H1 (cell line): ENCODE data around the gene SUCNR1. TPM values are rescaled to one million over a fixed set of nuclear protein-coding genes. Genes with fewer than 3 reads are reported as not detected.

Source experiments
- CTCF ChIA-PET: fragments of 300-600 bp; sonication (Branson Sonifier 250); formaldehyde crosslinking; loops from one replicate; lab custom pipeline; 2021; ENCODE audit not compliant: partially characterized antibody; lab: Charles Lee
- POLR2A ChIA-PET: fragments of 300-600 bp; sonication (Branson Sonifier 250); formaldehyde crosslinking; loops from one replicate; lab custom pipeline; 2021; ENCODE audit warnings: inconsistent platforms; ENCODE audit not compliant: partially characterized antibody; lab: Charles Lee
- DNase-seq, 2 experiments: peaks; one replicate each; pipeline versions ENCODE4 v3.0.0 to v3.0.0-alpha.2; 2010 to 2022; ENCODE audit warnings: low spot score in 2 of 2, low read depth in 1 of 2, mixed read lengths in 1 of 2
- FAIRE-seq: peaks from 2 replicates; lab custom pipeline; 2011; peaks lifted over from hg19 to GRCh38; lab: Jason Lieb, UNC
- H2AFZ ChIP-seq: 2 replicates; pipeline ENCODE4 v1.8.1; 2012; ENCODE audit warnings: low read length, inconsistent platforms
- H2AK5ac ChIP-seq: 2 replicates; pipeline ENCODE4 v1.6.1; 2013; ENCODE audit warnings: low read depth, low read length
- H2BK120ac ChIP-seq: replicated peaks from 2 replicates; pipeline ENCODE3; 2013; ENCODE audit warnings: low read depth, low read length, inconsistent platforms
- H2BK12ac ChIP-seq: 2 replicates; pipeline ENCODE4 v1.6.1; 2013; ENCODE audit warnings: low read depth, low read length
- H2BK15ac ChIP-seq: 2 replicates; pipeline ENCODE4 v1.6.1; 2013; ENCODE audit warnings: low read length
- H2BK20ac ChIP-seq: 2 replicates; pipeline ENCODE4 v1.6.1; 2013; ENCODE audit warnings: low read length
- H2BK5ac ChIP-seq: 2 replicates; pipeline ENCODE4 v1.6.1; 2013; ENCODE audit warnings: low read depth, low read length
- H3K14ac ChIP-seq: 2 replicates; pipeline ENCODE4 v1.6.1; 2013; ENCODE audit warnings: inconsistent platforms; ENCODE audit not compliant: insufficient read length
- H3K18ac ChIP-seq: 2 replicates; pipeline ENCODE4 v1.6.1; 2013; ENCODE audit warnings: low read length; ENCODE audit errors: extremely low read depth
- H3K23ac ChIP-seq: 2 replicates; pipeline ENCODE4 v1.6.1; 2013; ENCODE audit warnings: inconsistent platforms; ENCODE audit not compliant: insufficient read length
- H3K23me2 ChIP-seq: 2 replicates; pipeline ENCODE4 v1.6.1; 2013; ENCODE audit warnings: low read depth, low read length
- H3K27ac ChIP-seq: 2 replicates; pipeline ENCODE4 v1.6.1; 2011; ENCODE audit warnings: low read depth, low read length, inconsistent platforms
- H3K27me3 ChIP-seq, 4 experiments: replicated peaks in 1 of 4; 1 replicate in 1 of 4; 2 replicates in 3 of 4; pipeline versions ENCODE4 v1.6.1 to v1.8.1; 2011 to 2013; ENCODE audit warnings: low read length in 3 of 4, mild to moderate bottlenecking in 3 of 4, inconsistent platforms in 2 of 4, mixed read lengths in 2 of 4, moderate library complexity in 1 of 4; ENCODE audit not compliant: control insufficient read depth in 3 of 4, insufficient read depth in 3 of 4; ENCODE audit errors: extremely low read depth in 1 of 4
- H3K36me3 ChIP-seq, 4 experiments: 2 replicates each; pipeline versions ENCODE4 v1.6.1 to v1.8.1; 2011 to 2013; ENCODE audit warnings: mild to moderate bottlenecking in 4 of 4, low read length in 3 of 4, moderate library complexity in 2 of 4, control low read depth in 1 of 4, inconsistent platforms in 1 of 4; ENCODE audit not compliant: insufficient read depth in 4 of 4, control insufficient read depth in 2 of 4
- H3K4ac ChIP-seq: replicated peaks from 2 replicates; pipeline ENCODE3; 2013; ENCODE audit warnings: low read length, low read depth, mixed read lengths, inconsistent platforms; ENCODE audit not compliant: insufficient read length
- H3K4me1 ChIP-seq, 4 experiments: replicated peaks in 1 of 4; 1 replicate in 1 of 4; 2 replicates in 3 of 4; pipeline versions ENCODE4 v1.6.1 to v1.8.1; 2011 to 2013; ENCODE audit warnings: low read length in 3 of 4, inconsistent platforms in 2 of 4, mixed read lengths in 1 of 4; ENCODE audit not compliant: insufficient read depth in 4 of 4, control insufficient read depth in 3 of 4
- H3K4me2 ChIP-seq, 2 experiments: 2 replicates each; pipeline versions ENCODE4 v1.6.1 to v1.8.1; 2011 to 2013; ENCODE audit warnings: low read depth in 2 of 2, low read length in 2 of 2, control low read depth in 1 of 2, inconsistent platforms in 1 of 2, mild to moderate bottlenecking in 1 of 2; ENCODE audit not compliant: insufficient read depth in 1 of 2
- H3K4me3 ChIP-seq, 4 experiments: fragments of 200-600, 300-600 bp in 1 of 4; sonication (generic), shearing (Covaris generic), sonication (Bioruptor Twin) in 1 of 4; 2 replicates each; pipeline versions ENCODE4 v1.5.1 to v1.8.1; 2011 to 2016; ENCODE audit warnings: low read length in 4 of 4, low read depth in 3 of 4, control low read depth in 2 of 4, inconsistent platforms in 2 of 4, mild to moderate bottlenecking in 2 of 4, mixed read lengths in 1 of 4, moderate library complexity in 1 of 4; ENCODE audit not compliant: insufficient read depth in 2 of 4; ENCODE audit errors: extremely low read depth in 1 of 4
- H3K56ac ChIP-seq: replicated peaks from 2 replicates; pipeline ENCODE3; 2013; ENCODE audit warnings: low read depth, mild to moderate bottlenecking, mixed read lengths, low read length, inconsistent platforms; ENCODE audit not compliant: insufficient read length
- H3K79me1 ChIP-seq: 2 replicates; pipeline ENCODE4 v1.6.1; 2013; ENCODE audit warnings: low read depth, low read length, control low read depth
- H3K79me2 ChIP-seq, 2 experiments: 2 replicates each; pipeline versions ENCODE4 v1.6.1 to v1.8.1; 2012 to 2013; ENCODE audit warnings: low read length in 2 of 2, mild to moderate bottlenecking in 2 of 2, inconsistent platforms in 1 of 2; ENCODE audit not compliant: insufficient read depth in 2 of 2, control insufficient read depth in 1 of 2
- H3K9ac ChIP-seq, 4 experiments: replicated peaks in 1 of 4; 1 replicate in 1 of 4; 2 replicates in 3 of 4; pipeline versions ENCODE4 v1.6.1 to v1.8.1; 2011 to 2013; ENCODE audit warnings: low read depth in 3 of 4, low read length in 3 of 4, control low read depth in 2 of 4, mild to moderate bottlenecking in 2 of 4, moderate library complexity in 2 of 4, inconsistent platforms in 1 of 4; ENCODE audit errors: extremely low read depth in 1 of 4
- H3K9me3 ChIP-seq, 2 experiments: 2 replicates each; pipeline versions ENCODE4 v1.6.1 to v1.8.1; 2012 to 2013; ENCODE audit warnings: mild to moderate bottlenecking in 2 of 2, moderate library complexity in 2 of 2, control low read depth in 1 of 2, inconsistent platforms in 1 of 2, low read depth in 1 of 2, low read length in 1 of 2, mixed read lengths in 1 of 2; ENCODE audit not compliant: insufficient read depth in 2 of 2
- H4K20me1 ChIP-seq, 2 experiments: replicated peaks in 1 of 2; 2 replicates each; pipeline versions ENCODE3 to v1.8.1; 2011 to 2013; ENCODE audit warnings: inconsistent platforms in 2 of 2, low read length in 2 of 2, mild to moderate bottlenecking in 1 of 2; ENCODE audit not compliant: insufficient read depth in 2 of 2, control insufficient read depth in 1 of 2
- H4K5ac ChIP-seq: 2 replicates; pipeline ENCODE4 v1.6.1; 2013; ENCODE audit warnings: low read length, low read depth, mixed read lengths, inconsistent platforms; ENCODE audit not compliant: insufficient read length
- H4K8ac ChIP-seq: 2 replicates; pipeline ENCODE4 v1.8.0; 2013; ENCODE audit warnings: mild to moderate bottlenecking, moderate library complexity, low read length, inconsistent platforms; ENCODE audit not compliant: insufficient read depth; ENCODE audit errors: extremely low read depth
- H4K91ac ChIP-seq: replicated peaks from 2 replicates; pipeline ENCODE3; 2013; ENCODE audit warnings: low read length, mixed read lengths, inconsistent platforms; ENCODE audit not compliant: insufficient read length
- ATF3 ChIP-seq: IDR thresholded peaks from 2 replicates; pipeline ENCODE4 v1.6.1; 2011; ENCODE audit warnings: low read depth, mild to moderate bottlenecking, low read length; ENCODE audit not compliant: insufficient read depth
- CHD2 ChIP-seq: IDR thresholded peaks from 2 replicates; pipeline ENCODE4 v1.6.1; 2012; ENCODE audit warnings: low read length, improper control_type of control experiment
- CREB1 ChIP-seq: IDR thresholded peaks from 2 replicates; pipeline ENCODE4 v1.6.1; 2012; ENCODE audit warnings: inconsistent platforms
- EZH2 ChIP-seq: fragments of 200-600 bp; sonication (generic); IDR thresholded peaks from 2 replicates; pipeline ENCODE4 v1.7.1; 2012; ENCODE audit warnings: low read depth, mild to moderate bottlenecking, moderate library complexity, low read length, inconsistent platforms; ENCODE audit not compliant: severe bottlenecking
- HDAC6 ChIP-seq: IDR thresholded peaks from one replicate; pipeline ENCODE4 v1.7.1; 2012; ENCODE audit warnings: low read depth, mild to moderate bottlenecking, inconsistent platforms, low read length, moderate library complexity
- MAX ChIP-seq: IDR thresholded peaks from 2 replicates; pipeline ENCODE4 v1.6.1; 2012; ENCODE audit warnings: inconsistent platforms
- NANOG ChIP-seq: IDR thresholded peaks from 2 replicates; pipeline ENCODE4 v1.6.1; 2011; ENCODE audit warnings: low read length, low read depth, mild to moderate bottlenecking, inconsistent platforms; ENCODE audit not compliant: insufficient read depth, poor library complexity, severe bottlenecking
- POLR2A ChIP-seq, 2 experiments: IDR thresholded peaks; 1 replicate in 1 of 2; 2 replicates in 1 of 2; pipeline ENCODE4 v1.6.1; 2011; ENCODE audit warnings: low read depth in 2 of 2, low read length in 2 of 2, mild to moderate bottlenecking in 2 of 2; ENCODE audit errors: control extremely low read depth in 1 of 2
- RAD21 ChIP-seq, 2 experiments: IDR thresholded peaks in 1 of 2; conservative IDR thresholded peaks in 1 of 2; 2 replicates each; pipeline ENCODE4 v1.6.1; 2011; ENCODE audit warnings: low read depth in 2 of 2, low read length in 2 of 2, improper control_type of control experiment in 1 of 2, inconsistent platforms in 1 of 2, mild to moderate bottlenecking in 1 of 2, moderate library complexity in 1 of 2
- TCF12 ChIP-seq: IDR thresholded peaks from 2 replicates; pipeline ENCODE4 v1.6.1; 2011; ENCODE audit warnings: low read depth, mild to moderate bottlenecking, low read length
- USF2 ChIP-seq: IDR thresholded peaks from 2 replicates; pipeline ENCODE4 v1.6.1; 2011; ENCODE audit warnings: low read length, improper control_type of control experiment
- WGBS, 2 experiments: shearing (Covaris generic) in 1 of 2; methylation state at CpG; one replicate each; pipeline versions ENCODE4 v1.1.6 to v1.1.7; 2013 to 2015; ENCODE audit warnings: low lambda C conversion rate in 2 of 2, mixed read lengths in 2 of 2, inconsistent platforms in 1 of 2, low coverage in 1 of 2, missing lambda C conversion rate in 1 of 2; ENCODE audit not compliant: insufficient replicate concordance in 2 of 2, insufficient coverage in 1 of 2, insufficient read length in 1 of 2; ENCODE audit errors: extremely low coverage in 1 of 2, missing lambda C conversion rate in 1 of 2; 5-methylcytosine and 5-hydroxymethylcytosine counted together
- polyA plus RNA-seq, 7 experiments: library from polyadenylated mRNA; depleted of rRNA in 3 of 7; stranded (reverse) in 5 of 7; unstranded in 2 of 7; fragments of >200 nt in 5 of 7; fragments of 200-250 nt in 2 of 7; gene quantifications; 1 replicate in 5 of 7; 2 replicates in 1 of 7; 4 replicates in 1 of 7; pipeline versions ENCODE4 v1.2.1 to v1.2.3, GENCODE V29; 2011 to 2013; ENCODE audit warnings: missing spikeins in 2 of 7, mixed read lengths in 2 of 7
- total RNA-seq: library from RNA; stranded (reverse); fragmentation: NEBNext Ultra II Directional; extraction: Animal tissue kit (Norgen Biotek cat#: 25700); gene quantifications from 2 replicates; pipeline ENCODE4 v1.2.1, GENCODE V29; 2021

The SUCNR1 gene
- total and polyA plus RNA-seq, 2 of the 8 experiments (the other 6 are each of a cell fraction or from before 2014, with no cell fraction given): not detected

DNA sequence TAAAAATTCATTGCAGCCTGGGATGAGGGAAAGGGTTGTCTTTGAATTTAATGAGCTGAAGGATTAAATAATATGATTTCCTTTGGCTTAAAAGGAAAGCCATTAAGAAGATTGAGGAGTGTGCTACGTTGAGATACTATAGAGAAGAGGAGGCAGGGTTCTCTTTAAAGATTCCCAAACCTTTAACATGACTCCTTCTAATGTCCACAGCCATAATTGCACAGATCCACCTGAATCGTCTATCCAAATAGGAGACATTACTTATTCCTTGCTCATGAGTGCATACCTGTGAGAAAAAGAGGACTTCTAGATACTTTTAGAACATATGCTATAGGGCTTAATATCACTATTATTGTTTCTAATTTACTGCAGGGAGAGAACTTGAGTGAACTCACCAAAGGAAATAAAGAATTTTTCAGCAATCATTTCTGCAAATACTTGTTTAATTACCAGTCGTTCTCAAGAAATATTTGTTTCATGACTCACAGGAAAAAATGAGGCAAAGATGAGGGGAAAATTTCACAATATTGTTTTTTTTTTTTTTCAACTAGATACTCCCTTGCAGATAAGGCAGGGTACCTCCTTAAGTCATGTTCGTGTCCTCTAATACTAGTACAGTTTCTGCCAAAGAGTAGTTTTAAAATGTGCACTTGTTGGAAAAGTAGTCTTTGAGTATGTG, 8.9 kb upstream of the SUCNR1 start:
- Histone ChIP-seq H2BK120ac (no peak overlapping the region), H3K36me3 (no peaks in the 10 kb centered on the region), H3K9me3 (no peaks in the 10 kb centered on the region), H3K4me1 (no peaks in the 10 kb centered on the region), H3K79me2 (no peaks in the 10 kb centered on the region), H3K14ac (no peak overlapping the region), H2BK15ac (no peak overlapping the region), H2BK20ac (no peak overlapping the region), H3K27ac (no peak overlapping the region), H2BK5ac (no peak overlapping the region), H3K9ac (no peak overlapping the region), H3K23ac (no peak overlapping the region), H4K20me1 (no peaks in the 10 kb centered on the region), H3K56ac (no peak overlapping the region), H2BK12ac (no peak overlapping the region), H3K79me1 (no peaks in the 10 kb centered on the region), H4K91ac (no peak overlapping the region), H3K27me3 (no peaks in the 10 kb centered on the region), H3K4me3 (no peak overlapping the region), H2AK5ac (no peak overlapping the region), H3K18ac (no peak overlapping the region), H3K23me2 (no peaks in the 10 kb centered on the region), H4K5ac (no peak overlapping the region), H4K8ac (no peak overlapping the region), H3K4me2 (no peak overlapping the region), H3K4ac (no peak overlapping the region), H2AFZ (no peak overlapping the region)
- 86% methylated on average over 4 of the region's 4 CpGs; no CpG with 5 or more reads in 1 of the 2 experiments for WGBS, 2 experiments
- POLR2A ChIA-PET: no interaction called here
- CTCF ChIA-PET: interaction anchor here (0.9 kb wide), 1 partner anchor 8 kb away, joined by 3 read pairs; no protein-coding TSS in a partner anchor
- DNase-seq: no peak
- FAIRE-seq: no peak
- TF ChIP-seq NANOG: no peak
- TF ChIP-seq CREB1: no peak
- TF ChIP-seq POLR2A (IDR thresholded peaks at IDR 0.05; ENCODE audit: control extremely low read depth in 1 of 2, low read depth in 2 of 2, low read length in 2 of 2): no peak
- TF ChIP-seq CHD2: no peak
- no peak for TF ChIP-seq RAD21 (IDR thresholded peaks at IDR 0.05 in 1 of 2, conservative IDR thresholded peaks at IDR 0.05 in 1 of 2; ENCODE audit: low read depth in 2 of 2, low read length in 2 of 2)
- no peak for TF ChIP-seq ATF3
- no peak for TF ChIP-seq TCF12
- TF ChIP-seq HDAC6: no peak
- TF ChIP-seq EZH2: no peak
- TF ChIP-seq USF2: no peak
- no peak for TF ChIP-seq MAX
